ENCODE measurements around the gene CANT1. TPM values are rescaled to one million over a fixed set of nuclear protein-coding genes. Genes with fewer than 3 reads are reported as not detected.

The CANT1 gene
- total and polyA plus RNA-seq, 2 of the 13 experiments (the other 11 are each of a cell fraction or from before 2014, with no cell fraction given), result 34.1 to 42.1 TPM

DNA sequence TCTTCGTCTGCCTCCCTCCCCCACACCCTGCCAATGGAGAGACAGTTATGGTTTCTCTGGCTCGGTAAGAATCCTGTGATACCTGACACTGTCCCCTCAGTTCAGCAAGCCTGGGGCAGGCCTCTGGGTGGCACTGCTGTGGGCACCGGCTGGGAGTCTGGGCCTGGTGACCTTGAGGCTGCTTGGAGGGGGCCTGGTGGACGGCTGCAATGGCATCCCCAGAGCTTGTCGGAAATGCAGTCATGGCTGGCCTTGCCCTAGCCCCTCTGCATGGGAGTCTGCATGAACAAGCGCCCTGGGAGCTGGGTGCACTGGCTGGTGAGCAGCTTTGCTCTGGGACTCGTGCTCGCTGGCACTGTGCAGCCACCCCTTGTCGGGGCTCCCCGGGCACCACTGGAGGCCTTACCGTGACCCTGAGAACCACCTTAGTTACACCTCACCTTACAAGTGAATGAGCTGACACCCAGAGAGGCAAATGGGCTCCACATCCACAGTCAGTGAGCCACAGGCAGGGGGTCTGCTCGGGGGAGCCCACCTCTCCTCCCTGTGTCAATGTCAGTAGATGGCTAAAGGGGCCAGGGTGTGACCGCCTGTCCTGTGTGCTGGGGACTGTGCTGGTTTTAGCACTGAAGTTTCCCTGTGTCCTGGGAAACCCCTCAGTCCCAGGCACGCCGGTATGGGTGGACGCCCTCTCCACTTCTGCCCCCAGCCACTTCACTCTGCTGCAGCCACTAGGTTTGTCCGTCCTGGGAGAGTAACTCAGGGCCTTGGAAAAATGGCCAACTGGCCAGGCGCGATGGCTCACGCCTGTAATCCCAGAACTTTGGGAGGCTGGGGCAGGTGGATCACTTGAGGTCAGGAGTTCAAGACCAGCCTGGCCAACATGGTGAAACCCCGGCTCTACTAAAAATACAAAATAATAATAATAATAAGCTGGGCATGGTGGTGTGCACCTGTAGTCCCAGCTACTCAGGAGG, 31.3 kb downstream of the CANT1 start (continued):
- TF ChIP-seq, protein P1, sequence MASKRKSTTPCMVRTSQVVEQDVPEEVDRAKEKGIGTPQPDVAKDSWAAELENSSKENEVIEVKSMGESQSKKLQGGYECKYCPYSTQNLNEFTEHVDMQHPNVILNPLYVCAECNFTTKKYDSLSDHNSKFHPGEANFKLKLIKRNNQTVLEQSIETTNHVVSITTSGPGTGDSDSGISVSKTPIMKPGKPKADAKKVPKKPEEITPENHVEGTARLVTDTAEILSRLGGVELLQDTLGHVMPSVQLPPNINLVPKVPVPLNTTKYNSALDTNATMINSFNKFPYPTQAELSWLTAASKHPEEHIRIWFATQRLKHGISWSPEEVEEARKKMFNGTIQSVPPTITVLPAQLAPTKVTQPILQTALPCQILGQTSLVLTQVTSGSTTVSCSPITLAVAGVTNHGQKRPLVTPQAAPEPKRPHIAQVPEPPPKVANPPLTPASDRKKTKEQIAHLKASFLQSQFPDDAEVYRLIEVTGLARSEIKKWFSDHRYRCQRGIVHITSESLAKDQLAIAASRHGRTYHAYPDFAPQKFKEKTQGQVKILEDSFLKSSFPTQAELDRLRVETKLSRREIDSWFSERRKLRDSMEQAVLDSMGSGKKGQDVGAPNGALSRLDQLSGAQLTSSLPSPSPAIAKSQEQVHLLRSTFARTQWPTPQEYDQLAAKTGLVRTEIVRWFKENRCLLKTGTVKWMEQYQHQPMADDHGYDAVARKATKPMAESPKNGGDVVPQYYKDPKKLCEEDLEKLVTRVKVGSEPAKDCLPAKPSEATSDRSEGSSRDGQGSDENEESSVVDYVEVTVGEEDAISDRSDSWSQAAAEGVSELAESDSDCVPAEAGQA (IDR thresholded peaks at IDR 0.05; ENCODE audit: low read depth), result no peak
- TF ChIP-seq, protein P1 (CRISPR knock-in tag; IDR thresholded peaks at IDR 0.05; ENCODE audit: borderline replicate concordance), result no peak
- no peak for TF ChIP-seq ZNF205 (CRISPR knock-in tag; IDR thresholded peaks at IDR 0.05)
- TF ChIP-seq RERE (CRISPR knock-in tag; IDR thresholded peaks at IDR 0.05; ENCODE audit: low read depth), result no peak
- TF ChIP-seq, protein P2, sequence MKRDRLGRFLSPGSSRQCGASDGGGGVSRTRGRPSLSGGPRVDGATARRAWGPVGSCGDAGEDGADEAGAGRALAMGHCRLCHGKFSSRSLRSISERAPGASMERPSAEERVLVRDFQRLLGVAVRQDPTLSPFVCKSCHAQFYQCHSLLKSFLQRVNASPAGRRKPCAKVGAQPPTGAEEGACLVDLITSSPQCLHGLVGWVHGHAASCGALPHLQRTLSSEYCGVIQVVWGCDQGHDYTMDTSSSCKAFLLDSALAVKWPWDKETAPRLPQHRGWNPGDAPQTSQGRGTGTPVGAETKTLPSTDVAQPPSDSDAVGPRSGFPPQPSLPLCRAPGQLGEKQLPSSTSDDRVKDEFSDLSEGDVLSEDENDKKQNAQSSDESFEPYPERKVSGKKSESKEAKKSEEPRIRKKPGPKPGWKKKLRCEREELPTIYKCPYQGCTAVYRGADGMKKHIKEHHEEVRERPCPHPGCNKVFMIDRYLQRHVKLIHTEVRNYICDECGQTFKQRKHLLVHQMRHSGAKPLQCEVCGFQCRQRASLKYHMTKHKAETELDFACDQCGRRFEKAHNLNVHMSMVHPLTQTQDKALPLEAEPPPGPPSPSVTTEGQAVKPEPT (CRISPR knock-in tag; IDR thresholded peaks at IDR 0.05; ENCODE audit: low read depth), result no peak
- no peak for TF ChIP-seq SOX5 (CRISPR knock-in tag; IDR thresholded peaks at IDR 0.05; ENCODE audit: borderline replicate concordance)
- 0 out of 2 replicates have a peak, but pooled peaks have one; percentile 55 for TF ChIP-seq ZFP36L1 (CRISPR knock-in tag; IDR thresholded peaks at IDR 0.05)
- TF ChIP-seq KMT2B (CRISPR knock-in tag; IDR thresholded peaks at IDR 0.05), result no peak
- no peak for TF ChIP-seq ZNF780A (CRISPR knock-in tag; IDR thresholded peaks at IDR 0.05)
- no peak for TF ChIP-seq SP140L (CRISPR knock-in tag; IDR thresholded peaks at IDR 0.05; ENCODE audit: borderline replicate concordance)
- TF ChIP-seq ZNF510 (CRISPR knock-in tag; IDR thresholded peaks at IDR 0.05; ENCODE audit: low read depth), result no peak
- no peak for TF ChIP-seq POLR2G (IDR thresholded peaks at IDR 0.05; ENCODE audit: low read depth, low read length)
- TF ChIP-seq MIXL1 (CRISPR knock-in tag; IDR thresholded peaks at IDR 0.05), result no peak
- TF ChIP-seq NPAS2 (CRISPR knock-in tag; IDR thresholded peaks at IDR 0.05; ENCODE audit: borderline replicate concordance), result no peak
